Chondrocyte (in vitro differentiated cells): ENCODE measurements around the gene CRYGN. TPM values are rescaled to one million over a fixed set of nuclear protein-coding genes. Genes with fewer than 3 reads are reported as not detected.

Experiments
- DNase-seq: peaks from one replicate; pipeline ENCODE4 v3.0.0; 2021; ENCODE audit warnings: mixed read lengths, low spot score
- H3K27ac Mint-ChIP-seq: one replicate; pipeline ENCODE4 v1.8.0; 2021; ENCODE audit warnings: mild to moderate bottlenecking, moderate library complexity, mixed read lengths; ENCODE audit not compliant: unreplicated experiment
- H3K27me3 Mint-ChIP-seq: 2 replicates; pipeline ENCODE4 v1.8.0; 2021; ENCODE audit warnings: low read depth, mixed read lengths
- H3K36me3 Mint-ChIP-seq: 2 replicates; pipeline ENCODE4 v1.8.0; 2021; ENCODE audit warnings: low read depth, mixed read lengths
- H3K4me1 Mint-ChIP-seq: 2 replicates; pipeline ENCODE4 v1.8.0; 2021; ENCODE audit warnings: low read depth, mild to moderate bottlenecking, mixed read lengths
- H3K4me3 Mint-ChIP-seq: one replicate; pipeline ENCODE4 v1.8.0; 2021; ENCODE audit warnings: mild to moderate bottlenecking, moderate library complexity, mixed read lengths; ENCODE audit not compliant: unreplicated experiment
- H3K9me3 Mint-ChIP-seq: 2 replicates; pipeline ENCODE4 v1.8.0; 2021; ENCODE audit warnings: low read depth, mixed read lengths
- CTCF ChIP-seq: fragments of 200-600 bp; sonication (generic); IDR thresholded peaks from 2 replicates; pipeline ENCODE4 v1.5.0; 2021; ENCODE audit warnings: antibody characterized with exemption, mild to moderate bottlenecking, moderate library complexity
- total RNA-seq: library from RNA; stranded (reverse); gene quantifications from 3 replicates; pipeline ENCODE4 v1.2.1, GENCODE V29; 2021

CRYGN gene
- total RNA-seq, 1 donor from 2014 or later, result not detected

DNA sequence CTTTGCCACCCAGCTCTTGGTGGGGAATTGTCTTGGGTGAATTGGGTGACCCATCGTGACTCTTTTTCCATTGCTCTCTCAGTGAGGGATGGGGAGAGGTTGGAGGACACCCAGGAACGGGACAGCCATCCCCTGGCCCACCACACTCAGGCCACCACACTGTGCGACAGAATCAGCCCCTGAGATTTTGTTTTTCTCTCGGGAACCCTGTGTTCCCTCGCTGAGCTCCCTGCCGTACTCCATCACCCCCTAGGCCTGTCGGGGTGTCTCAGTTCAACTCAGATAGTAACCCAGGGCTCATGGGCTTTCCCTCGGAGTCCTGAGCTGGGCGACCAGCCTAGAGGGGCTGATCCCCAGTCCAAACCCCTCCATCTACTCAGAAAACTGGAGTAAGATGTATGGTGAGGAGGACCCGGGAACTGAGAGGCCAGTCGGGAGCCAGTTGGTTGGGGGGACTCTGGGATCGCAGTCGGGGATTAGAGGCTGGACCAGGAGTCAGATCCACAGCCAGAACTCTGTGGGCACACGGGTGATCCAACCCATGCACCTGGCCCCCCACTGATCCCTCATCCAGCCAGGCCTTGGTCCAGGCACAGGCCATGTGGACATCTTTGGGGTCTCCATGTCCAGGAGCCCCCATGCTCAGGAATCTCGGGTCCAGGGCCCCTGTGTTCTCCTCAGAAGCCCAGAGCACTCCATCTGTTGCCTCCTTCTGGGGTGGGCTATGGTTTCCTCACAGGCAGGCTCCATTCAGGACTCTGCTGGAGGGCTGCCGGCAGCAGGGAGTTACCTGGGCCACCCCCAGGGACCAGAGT is 9.3 kb downstream of the CRYGN start:
- H3K4me1 Mint-ChIP-seq, result peaks cover 39% of the 10 kb centered on the region
- H3K4me3 Mint-ChIP-seq, result no peak overlapping the region
- no peak for TF ChIP-seq CTCF
- H3K36me3 Mint-ChIP-seq, result no peaks in the 10 kb centered on the region
- no peak overlapping the region for H3K27ac Mint-ChIP-seq
- H3K27me3 Mint-ChIP-seq, result no peaks in the 10 kb centered on the region
- H3K9me3 Mint-ChIP-seq, result no peaks in the 10 kb centered on the region
- no peak for DNase-seq

DNA sequence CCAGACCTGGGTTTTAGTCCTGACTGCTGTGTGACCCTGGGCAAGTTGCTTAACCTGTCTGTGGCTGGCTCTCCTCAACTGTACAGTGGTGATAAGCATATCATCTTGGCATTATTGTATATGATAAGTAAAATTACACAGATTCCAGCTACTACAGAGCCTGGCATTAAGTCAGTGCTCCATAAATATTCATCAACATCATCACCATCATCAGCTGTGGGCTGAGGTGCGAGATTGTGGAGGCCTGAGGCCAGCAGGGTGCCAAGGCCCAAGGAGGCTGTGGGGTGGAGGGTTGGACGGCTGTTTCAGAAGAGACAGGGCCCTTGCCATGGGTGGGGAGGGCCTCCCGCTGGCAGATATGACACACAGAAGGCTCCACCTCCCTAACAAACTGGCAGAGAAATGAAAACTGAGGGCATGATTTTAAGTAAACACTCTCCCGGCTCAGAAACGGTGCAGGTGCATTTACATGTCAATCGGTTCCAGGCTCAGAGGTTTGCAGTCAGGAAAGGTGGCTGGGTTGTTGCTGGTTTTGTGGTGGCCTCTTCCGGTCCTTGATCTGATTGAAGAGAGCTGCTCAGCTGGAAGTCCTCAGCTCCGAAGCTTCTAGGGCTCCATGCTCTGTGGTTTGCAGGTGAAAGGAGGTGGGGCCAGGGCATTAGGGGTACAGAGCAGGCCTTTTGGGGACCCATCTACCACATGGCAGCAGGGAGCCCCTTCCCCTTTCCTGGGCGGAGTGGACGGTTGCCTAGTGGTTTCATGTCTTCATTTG is 10.2 kb downstream of the CRYGN start:
- Mint-ChIP-seq H3K4me3 (no peak overlapping the region), H3K4me1 (peaks cover 40% of the 10 kb centered on the region), H3K27ac (peak overlapping the region; percentile 15), H3K9me3 (no peaks in the 10 kb centered on the region), H3K36me3 (no peaks in the 10 kb centered on the region), H3K27me3 (no peaks in the 10 kb centered on the region)
- TF ChIP-seq CTCF, result no peak
- no peak for DNase-seq

DNA sequence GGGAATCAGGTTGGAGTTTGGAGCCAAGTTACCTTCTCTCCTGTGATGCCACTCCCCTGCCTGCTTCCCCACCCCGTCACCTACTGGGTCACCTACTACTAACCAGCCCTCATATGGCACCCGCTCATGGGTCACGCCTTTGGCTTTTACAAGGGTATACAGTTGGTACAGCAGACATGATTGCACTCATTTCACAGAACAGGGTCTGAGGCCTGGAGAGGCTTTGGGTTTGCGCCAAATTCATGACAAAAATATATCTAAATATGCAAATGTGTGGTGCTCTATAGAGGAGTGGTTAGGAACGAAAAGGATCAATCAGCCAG is 10.7 kb downstream of the CRYGN start:
- peaks cover 40% of the 10 kb centered on the region for H3K4me1 Mint-ChIP-seq

GRCh38 chr7:151428378-151429236 is 11.3 kb downstream of the CRYGN start:
- H3K27me3 Mint-ChIP-seq, result no peaks in the 10 kb centered on the region
- TF ChIP-seq CTCF, result no peak
- H3K4me3 Mint-ChIP-seq, result no peak overlapping the region
- no peak for DNase-seq
- H3K4me1 Mint-ChIP-seq, result peaks cover 40% of the 10 kb centered on the region
- H3K27ac Mint-ChIP-seq, result peak overlapping the region; percentile 63
- no peaks in the 10 kb centered on the region for H3K36me3 Mint-ChIP-seq
- no peaks in the 10 kb centered on the region for H3K9me3 Mint-ChIP-seq

More for the DNA sequence above, 10.7 kb downstream of the CRYGN start:
- Mint-ChIP-seq H3K4me3 (no peak overlapping the region), H3K9me3 (no peaks in the 10 kb centered on the region), H3K27me3 (no peaks in the 10 kb centered on the region), H3K36me3 (no peaks in the 10 kb centered on the region), H3K27ac (no peak overlapping the region)
- TF ChIP-seq CTCF, result no peak
- no peak for DNase-seq
